Liver (tissue), 9 donors: Measurements from ENCODE around the gene CARD9. TPM values are rescaled to one million over a fixed set of nuclear protein-coding genes. Genes with fewer than 3 reads are reported as not detected.

ENCODE experiments used
- DNase-seq: peaks from one replicate; pipeline ENCODE4 v3.0.0-alpha.2; 2017; ENCODE audit warnings: low spot score
- H3K27ac ChIP-seq, 2 donors: one replicate each; pipeline ENCODE4 v1.7.0; 2013; ENCODE audit warnings: inconsistent platforms in 2 of 2, low read length in 2 of 2, control low read depth in 1 of 2, low read depth in 1 of 2, mild to moderate bottlenecking in 1 of 2
- H3K27me3 ChIP-seq, 4 donors: one replicate each; pipeline versions ENCODE4 v1.6.1 to v1.7.0; 2013; ENCODE audit warnings: low read length in 3 of 4, inconsistent platforms in 1 of 4, mild to moderate bottlenecking in 1 of 4, moderate library complexity in 1 of 4; ENCODE audit not compliant: control insufficient read depth in 4 of 4, insufficient read depth in 4 of 4
- H3K36me3 ChIP-seq, 4 donors: one replicate each; pipeline versions ENCODE4 v1.6.1 to v1.7.0; 2013; ENCODE audit warnings: low read length in 3 of 4, mild to moderate bottlenecking in 3 of 4, low read depth in 1 of 4, moderate library complexity in 1 of 4; ENCODE audit not compliant: control insufficient read depth in 4 of 4, insufficient read depth in 3 of 4
- H3K4me1 ChIP-seq, 4 donors: one replicate each; pipeline versions ENCODE4 v1.6.1 to v1.7.0; 2013; ENCODE audit warnings: low read length in 3 of 4, mild to moderate bottlenecking in 3 of 4, moderate library complexity in 1 of 4; ENCODE audit not compliant: control insufficient read depth in 4 of 4, insufficient read depth in 4 of 4
- H3K4me3 ChIP-seq, 3 donors: one replicate each; pipeline versions ENCODE4 v1.6.1 to v1.7.0; 2013; ENCODE audit warnings: low read length in 3 of 3, control low read depth in 1 of 3, low read depth in 1 of 3, mild to moderate bottlenecking in 1 of 3
- H3K9ac ChIP-seq, 2 donors: one replicate each; pipeline ENCODE4 v1.7.0; 2013; ENCODE audit warnings: low read length in 2 of 2, mild to moderate bottlenecking in 2 of 2, moderate library complexity in 2 of 2, control low read depth in 1 of 2, low read depth in 1 of 2
- H3K9me3 ChIP-seq, 4 donors: one replicate each; pipeline versions ENCODE4 v1.6.1 to v1.7.0; 2013; ENCODE audit warnings: low read length in 3 of 4; ENCODE audit not compliant: control insufficient read depth in 4 of 4
- ATF3 ChIP-seq: IDR thresholded peaks from 2 replicates; pipeline ENCODE4 v1.6.1; 2016; ENCODE audit warnings: antibody characterized with exemption
- CTCF ChIP-seq: fragments of 150-350 bp; IDR thresholded peaks from 2 replicates; pipeline ENCODE4 v1.5.1; 2017; ENCODE audit warnings: improper control_type of control experiment, low read depth, low read length; ENCODE audit not compliant: missing input control
- EGR1 ChIP-seq, 2 donors: IDR thresholded peaks; 2 replicates each; pipeline ENCODE4 v1.6.1; 2016 to 2018; ENCODE audit warnings: antibody characterized with exemption in 2 of 2, low read depth in 2 of 2
- FOXA1 ChIP-seq: IDR thresholded peaks from 2 replicates; pipeline ENCODE4 v1.6.1; 2016; ENCODE audit warnings: antibody characterized with exemption
- FOXA2 ChIP-seq: IDR thresholded peaks from 2 replicates; pipeline ENCODE4 v1.6.1; 2016; ENCODE audit warnings: antibody characterized with exemption
- GABPA ChIP-seq, 2 donors: IDR thresholded peaks in 1 of 2; conservative IDR thresholded peaks in 1 of 2; 2 replicates each; pipeline ENCODE4 v1.6.1; 2016; ENCODE audit warnings: antibody characterized with exemption in 2 of 2, mild to moderate bottlenecking in 1 of 2, moderate library complexity in 1 of 2
- HNF4A ChIP-seq, 2 donors: conservative IDR thresholded peaks; 2 replicates each; pipeline ENCODE4 v1.6.1; 2016; ENCODE audit warnings: antibody characterized with exemption in 2 of 2, mild to moderate bottlenecking in 2 of 2
- HNF4G ChIP-seq: IDR thresholded peaks from 2 replicates; pipeline ENCODE4 v1.6.1; 2016; ENCODE audit warnings: antibody characterized with exemption
- JUND ChIP-seq, 2 donors: IDR thresholded peaks; 2 replicates each; pipeline ENCODE4 v1.6.1; 2016; ENCODE audit warnings: antibody characterized with exemption in 2 of 2
- MAX ChIP-seq: IDR thresholded peaks from 2 replicates; pipeline ENCODE4 v1.6.1; 2016; ENCODE audit warnings: antibody characterized with exemption
- NR2F2 ChIP-seq: IDR thresholded peaks from 2 replicates; pipeline ENCODE4 v1.6.1; 2016; ENCODE audit warnings: antibody characterized with exemption
- RAD21 ChIP-seq, 2 donors: IDR thresholded peaks; 2 replicates each; pipeline ENCODE4 v1.6.1; 2016; ENCODE audit warnings: antibody characterized with exemption in 2 of 2, mild to moderate bottlenecking in 2 of 2
- RXRA ChIP-seq, 2 donors: IDR thresholded peaks; 2 replicates each; pipeline ENCODE4 v1.6.1; 2017 to 2018; ENCODE audit warnings: antibody characterized with exemption in 2 of 2, mild to moderate bottlenecking in 1 of 2
- SP1 ChIP-seq: IDR thresholded peaks from 2 replicates; pipeline ENCODE4 v1.6.1; 2018; ENCODE audit warnings: antibody characterized with exemption, mild to moderate bottlenecking
- TAF1 ChIP-seq: conservative IDR thresholded peaks from 2 replicates; pipeline ENCODE4 v1.6.1; 2016; ENCODE audit warnings: antibody characterized with exemption, mild to moderate bottlenecking
- YY1 ChIP-seq: IDR thresholded peaks from 2 replicates; pipeline ENCODE4 v1.6.1; 2016; ENCODE audit warnings: antibody characterized with exemption, mild to moderate bottlenecking
- ZBTB33 ChIP-seq: IDR thresholded peaks from 2 replicates; pipeline ENCODE4 v1.6.1; 2016; ENCODE audit warnings: antibody characterized with exemption
- WGBS: extraction: QIAGEN DNeasy Blood & Tissue Kit; methylation state at CpG from one replicate; pipeline ENCODE4 v1.1.7; 2013; 5-methylcytosine and 5-hydroxymethylcytosine counted together
- polyA plus RNA-seq, 2 donors: library from polyadenylated mRNA; stranded (reverse) in 1 of 2; unstranded in 1 of 2; fragments of 200-250 nt in 1 of 2; fragments of >200 nt in 1 of 2; fragmentation: Nextera tagmentation in 1 of 2; extraction: Ambion mirVana in 1 of 2; gene quantifications; one replicate each; pipeline versions ENCODE4 v1.2.1 to v1.2.3, GENCODE V29; 2013 to 2015
- total RNA-seq, 2 donors: library from RNA; depleted of rRNA; stranded (reverse); fragments of >200 nt; gene quantifications; one replicate each; pipeline ENCODE4 v1.2.3, GENCODE V29; 2014
- donor health status: healthy.
- donor health status: healthy.
- donor health status: healthy.
- donor health status: healthy.
- donor health status: healthy.

Gene CARD9
- total and polyA plus RNA-seq, 4 donors: 0.25 to 5.3 (median 2.2) TPM

- no peak overlapping the region for H3K27ac ChIP-seq
- no peaks in the 10 kb centered on the region for H3K36me3 ChIP-seq
- no peak overlapping the region for H3K9ac ChIP-seq
- WGBS: 86% methylated on average over 16 of the region's 16 CpGs
- no peak for TF ChIP-seq NR2F2
- TF ChIP-seq RXRA (IDR thresholded peaks at IDR 0.05): no peak
- TF ChIP-seq HNF4G: no peak
- TF ChIP-seq ZBTB33: no peak
- TF ChIP-seq RAD21 (IDR thresholded peaks at IDR 0.05): no peak
- TF ChIP-seq HNF4A (conservative IDR thresholded peaks at IDR 0.05): no peak
- no peak for TF ChIP-seq ATF3
- TF ChIP-seq MAX: no peak
- no peak for TF ChIP-seq EGR1 (IDR thresholded peaks at IDR 0.05; ENCODE audit: low read depth in 2 of 2)
- no peak for TF ChIP-seq SP1
- TF ChIP-seq JUND (IDR thresholded peaks at IDR 0.05): no peak
- TF ChIP-seq FOXA2: no peak
- no peak for TF ChIP-seq FOXA1
- no peak for TF ChIP-seq CTCF
- no peak for TF ChIP-seq TAF1
- no peak for TF ChIP-seq GABPA (IDR thresholded peaks at IDR 0.05 in 1 of 2, conservative IDR thresholded peaks at IDR 0.05 in 1 of 2)
- no peak for TF ChIP-seq YY1
- peaks cover 0 to 8% (median 5%) of the 10 kb centered on the region in 4 donors for H3K9me3 ChIP-seq
- no peaks in the 10 kb centered on the region for H3K4me1 ChIP-seq
- DNase-seq: no peak
- H3K4me3 ChIP-seq: no peak overlapping the region
- no peaks in the 10 kb centered on the region for H3K27me3 ChIP-seq
These were observed 55.8 kb downstream of the CARD9 start for GRCh38 chr9:136317695-136318094.

GRCh38 chr9:136316896-136317676, 56.4 kb downstream of the CARD9 start:
- 91% methylated on average over 13 of the region's 13 CpGs for WGBS
- no peak overlapping the region for H3K4me3 ChIP-seq
- H3K27me3 ChIP-seq: no peaks in the 10 kb centered on the region
- no peak for DNase-seq
- peaks cover 0 to 8% (median 5%) of the 10 kb centered on the region in 4 donors for H3K9me3 ChIP-seq
- TF ChIP-seq RAD21 (IDR thresholded peaks at IDR 0.05) (no peak), GABPA (IDR thresholded peaks at IDR 0.05 in 1 of 2, conservative IDR thresholded peaks at IDR 0.05 in 1 of 2) (no peak), FOXA1 (no peak), YY1 (no peak), CTCF (no peak), TAF1 (no peak), ATF3 (no peak), HNF4G (no peak), NR2F2 (no peak), EGR1 (IDR thresholded peaks at IDR 0.05; ENCODE audit: low read depth in 2 of 2) (no peak), MAX (no peak), FOXA2 (no peak), SP1 (no peak), JUND (IDR thresholded peaks at IDR 0.05) (no peak)
- no peaks in the 10 kb centered on the region for H3K36me3 ChIP-seq
- H3K27ac ChIP-seq: no peak overlapping the region
- no peak overlapping the region for H3K9ac ChIP-seq
- no peaks in the 10 kb centered on the region for H3K4me1 ChIP-seq
